ENCODE results near the gene KMT2E.
"Not testable (repeated sequence)": the region's sequence is repeated elsewhere in the genome, so short reads cannot be mapped to it uniquely, and the experiment has no call there.

The KMT2E gene

GRCh38 chr7:105046414-105046813, 32.4 kb downstream of the KMT2E start:
- H3K4me3 ChIP-seq, result no peak overlapping the region
- H3K27ac ChIP-seq, result peak overlapping the region in 1 of 21 experiments; percentile 17

GRCh38 chr7:105047932-105048331, 33.9 kb downstream of the KMT2E start:
- no peak overlapping the region for H3K27ac ChIP-seq

GRCh38 chr7:105050493-105050892, 36.5 kb downstream of the KMT2E start:
- peak overlapping the region in 1 of 21 experiments; percentile 14 for H3K27ac ChIP-seq
- H3K4me3 ChIP-seq, result no peak overlapping the region

More at GRCh38 chr7:105047932-105048331, 33.9 kb downstream of the KMT2E start:
- H3K4me3 ChIP-seq, result no peak overlapping the region

- H3K4me3 ChIP-seq, H3K27ac ChIP-seq: not testable (repeated sequence)
These were observed 36.9 kb downstream of the KMT2E start for GRCh38 chr7:105050899-105051298.

- peak overlapping the region in 1 of 21 experiments; percentile 17 for H3K27ac ChIP-seq
- no peak overlapping the region for H3K4me3 ChIP-seq
These were observed 41.1 kb downstream of the KMT2E start for GRCh38 chr7:105055084-105055483.

GRCh38 chr7:105055621-105056020, 41.6 kb downstream of the KMT2E start:
- Histone ChIP-seq H3K27ac (peak overlapping the region in 1 of 21 experiments; percentile 17), H3K4me3 (no peak overlapping the region)

GRCh38 chr7:105057472-105057871, 43.5 kb downstream of the KMT2E start:
- H3K4me3 ChIP-seq, result no peak overlapping the region
- peak overlapping the region in 1 of 21 experiments; percentile 21 for H3K27ac ChIP-seq

GRCh38 chr7:105060437-105060836, 46.4 kb downstream of the KMT2E start:
- Histone ChIP-seq H3K4me3 (no peak overlapping the region), H3K27ac (no peak overlapping the region)

- H3K4me3 ChIP-seq, result no peak overlapping the region
- H3K27ac ChIP-seq, result no peak overlapping the region
These were observed 46.9 kb downstream of the KMT2E start for GRCh38 chr7:105060923-105061322.

GRCh38 chr7:105065104-105065503, 51.1 kb downstream of the KMT2E start:
- H3K4me3 ChIP-seq, result no peak overlapping the region

GRCh38 chr7:105067691-105068090, 53.7 kb downstream of the KMT2E start:
- no peak overlapping the region for H3K27ac ChIP-seq
- H3K4me3 ChIP-seq, result no peak overlapping the region

More at GRCh38 chr7:105065104-105065503, 51.1 kb downstream of the KMT2E start:
- H3K27ac ChIP-seq, result no peak overlapping the region

- no peak overlapping the region for H3K27ac ChIP-seq
These were observed 54.9 kb downstream of the KMT2E start for GRCh38 chr7:105068886-105069285.

GRCh38 chr7:105073143-105073542, 59.1 kb downstream of the KMT2E start:
- Histone ChIP-seq H3K4me3 (no peak overlapping the region), H3K27ac (no peak overlapping the region)

More at GRCh38 chr7:105068886-105069285, 54.9 kb downstream of the KMT2E start:
- H3K4me3 ChIP-seq, result no peak overlapping the region

GRCh38 chr7:105079348-105079747, 65.3 kb downstream of the KMT2E start:
- Histone ChIP-seq H3K27ac (no peak overlapping the region), H3K4me3 (no peak overlapping the region)

GRCh38 chr7:105084581-105084980, 70.6 kb downstream of the KMT2E start:
- no peak overlapping the region for H3K4me3 ChIP-seq
- H3K27ac ChIP-seq, result no peak overlapping the region

GRCh38 chr7:105086850-105087249, 72.8 kb downstream of the KMT2E start:
- H3K27ac ChIP-seq, result no peak overlapping the region
- no peak overlapping the region for H3K4me3 ChIP-seq

- H3K27ac ChIP-seq, result no peak overlapping the region
- no peak overlapping the region for H3K4me3 ChIP-seq
These were observed 74.0 kb downstream of the KMT2E start for GRCh38 chr7:105087981-105088380.

GRCh38 chr7:105088456-105088855, 74.5 kb downstream of the KMT2E start:
- H3K4me3 ChIP-seq, result no peak overlapping the region
- H3K27ac ChIP-seq, result no peak overlapping the region

- Histone ChIP-seq H3K27ac (no peak overlapping the region), H3K4me3 (no peak overlapping the region)
These were observed 81.0 kb downstream of the KMT2E start for GRCh38 chr7:105094966-105095365.

- Histone ChIP-seq H3K4me3 (no peak overlapping the region), H3K27ac (no peak overlapping the region)
These were observed 82.3 kb downstream of the KMT2E start for GRCh38 chr7:105096306-105096705.

GRCh38 chr7:105097619-105098018, 83.6 kb downstream of the KMT2E start:
- no peak overlapping the region for H3K4me3 ChIP-seq
- peak overlapping the region in 1 of 21 experiments; percentile 15 for H3K27ac ChIP-seq

- H3K27ac ChIP-seq, result peak overlapping the region in 4 of 21 experiments; percentile 14 to 44 (median 24)
- H3K4me3 ChIP-seq, result no peak overlapping the region
These were observed 85.0 kb downstream of the KMT2E start for GRCh38 chr7:105098863-105099515.

Measured in skin epidermis (tissue), 12 donors.